Measurements from ENCODE around the gene ANKRD13A. TPM values are rescaled to one million over a fixed set of nuclear protein-coding genes. Genes with fewer than 3 reads are reported as not detected.

The ANKRD13A gene
- total RNA-seq, 1 donor from 2014 or later: 38.0 TPM

- H3K4me3 Mint-ChIP-seq (ENCODE audit: low read depth): no peak overlapping the region
- peaks cover 8% of the 10 kb centered on the region for H3K36me3 Mint-ChIP-seq (ENCODE audit: insufficient read depth)
- H3K9me3 Mint-ChIP-seq (ENCODE audit: low read depth): peaks cover 2% of the 10 kb centered on the region
- H3K27ac Mint-ChIP-seq: no peak overlapping the region
- H3K4me1 Mint-ChIP-seq (ENCODE audit: low read depth): no peaks in the 10 kb centered on the region
- H3K27me3 Mint-ChIP-seq: no peaks in the 10 kb centered on the region
- no peak for TF ChIP-seq CTCF (IDR thresholded peaks at IDR 0.05; ENCODE audit: unreplicated experiment)
- no peak for DNase-seq (ENCODE audit: low spot score, unreplicated experiment)
Observed at GRCh38 chr12:110012137-110012536, 12.9 kb downstream of the ANKRD13A start.

- Mint-ChIP-seq H3K4me3 (ENCODE audit: low read depth) (no peak overlapping the region), H3K36me3 (ENCODE audit: insufficient read depth) (peaks cover 8% of the 10 kb centered on the region), H3K9me3 (ENCODE audit: low read depth) (peaks cover 2% of the 10 kb centered on the region), H3K27me3 (no peaks in the 10 kb centered on the region), H3K4me1 (ENCODE audit: low read depth) (no peaks in the 10 kb centered on the region), H3K27ac (no peak overlapping the region)
- DNase-seq (ENCODE audit: low spot score, unreplicated experiment): no peak
- TF ChIP-seq CTCF (IDR thresholded peaks at IDR 0.05; ENCODE audit: unreplicated experiment): no peak
Observed at GRCh38 chr12:110012659-110013058, 13.4 kb downstream of the ANKRD13A start.

- Mint-ChIP-seq H3K27me3 (no peaks in the 10 kb centered on the region), H3K4me1 (ENCODE audit: low read depth) (no peaks in the 10 kb centered on the region), H3K36me3 (ENCODE audit: insufficient read depth) (peaks cover 5% of the 10 kb centered on the region), H3K9me3 (ENCODE audit: low read depth) (no peaks in the 10 kb centered on the region), H3K4me3 (ENCODE audit: low read depth) (no peak overlapping the region), H3K27ac (no peak overlapping the region)
- TF ChIP-seq CTCF (IDR thresholded peaks at IDR 0.05; ENCODE audit: unreplicated experiment): no peak
- no peak for DNase-seq (ENCODE audit: low spot score, unreplicated experiment)
Observed at GRCh38 chr12:110015132-110015531, 15.9 kb downstream of the ANKRD13A start.

GRCh38 chr12:110020956-110021355 lies 21.7 kb downstream of the ANKRD13A start:
- H3K9me3 Mint-ChIP-seq (ENCODE audit: low read depth): no peaks in the 10 kb centered on the region
- DNase-seq (ENCODE audit: low spot score, unreplicated experiment): no peak
- H3K36me3 Mint-ChIP-seq (ENCODE audit: insufficient read depth): peaks cover 5% of the 10 kb centered on the region
- no peaks in the 10 kb centered on the region for H3K27me3 Mint-ChIP-seq
- peaks cover 1% of the 10 kb centered on the region for H3K4me1 Mint-ChIP-seq (ENCODE audit: low read depth)
- no peak overlapping the region for H3K27ac Mint-ChIP-seq
- H3K4me3 Mint-ChIP-seq (ENCODE audit: low read depth): no peak overlapping the region
- no peak for TF ChIP-seq CTCF (IDR thresholded peaks at IDR 0.05; ENCODE audit: unreplicated experiment)

GRCh38 chr12:110023059-110023980 lies 24.1 kb downstream of the ANKRD13A start:
- no peak for DNase-seq (ENCODE audit: low spot score, unreplicated experiment)
- no peak overlapping the region for H3K4me3 Mint-ChIP-seq (ENCODE audit: low read depth)
- TF ChIP-seq CTCF (IDR thresholded peaks at IDR 0.05; ENCODE audit: unreplicated experiment): no peak
- H3K36me3 Mint-ChIP-seq (ENCODE audit: insufficient read depth): peaks cover 14% of the 10 kb centered on the region
- H3K9me3 Mint-ChIP-seq (ENCODE audit: low read depth): no peaks in the 10 kb centered on the region
- H3K4me1 Mint-ChIP-seq (ENCODE audit: low read depth): peaks cover 1% of the 10 kb centered on the region
- peak overlapping the region; percentile 73 for H3K27ac Mint-ChIP-seq
- no peaks in the 10 kb centered on the region for H3K27me3 Mint-ChIP-seq
